ENCODE measurements around the gene CDK12.

DNA sequence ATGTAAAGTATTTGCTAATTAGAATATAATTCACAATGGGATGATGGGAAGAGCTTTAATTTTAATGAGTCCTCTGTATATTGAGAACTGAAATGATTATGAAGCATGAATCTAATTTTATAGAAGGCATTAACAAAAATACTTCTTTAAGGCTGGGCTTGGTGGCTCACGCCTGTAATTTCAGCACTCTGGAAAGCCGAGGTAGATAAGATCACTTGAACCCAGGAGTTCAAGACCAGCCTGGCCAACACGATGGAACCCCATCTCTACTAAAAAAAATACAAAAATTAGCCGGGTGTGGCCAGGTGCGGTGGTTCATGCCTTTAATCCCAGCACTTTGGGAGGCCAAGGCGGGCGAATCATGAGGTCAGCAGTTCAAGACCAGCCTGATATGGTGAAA is 12.0 kb downstream of the CDK12 start:
- TF ChIP-seq, protein P1, sequence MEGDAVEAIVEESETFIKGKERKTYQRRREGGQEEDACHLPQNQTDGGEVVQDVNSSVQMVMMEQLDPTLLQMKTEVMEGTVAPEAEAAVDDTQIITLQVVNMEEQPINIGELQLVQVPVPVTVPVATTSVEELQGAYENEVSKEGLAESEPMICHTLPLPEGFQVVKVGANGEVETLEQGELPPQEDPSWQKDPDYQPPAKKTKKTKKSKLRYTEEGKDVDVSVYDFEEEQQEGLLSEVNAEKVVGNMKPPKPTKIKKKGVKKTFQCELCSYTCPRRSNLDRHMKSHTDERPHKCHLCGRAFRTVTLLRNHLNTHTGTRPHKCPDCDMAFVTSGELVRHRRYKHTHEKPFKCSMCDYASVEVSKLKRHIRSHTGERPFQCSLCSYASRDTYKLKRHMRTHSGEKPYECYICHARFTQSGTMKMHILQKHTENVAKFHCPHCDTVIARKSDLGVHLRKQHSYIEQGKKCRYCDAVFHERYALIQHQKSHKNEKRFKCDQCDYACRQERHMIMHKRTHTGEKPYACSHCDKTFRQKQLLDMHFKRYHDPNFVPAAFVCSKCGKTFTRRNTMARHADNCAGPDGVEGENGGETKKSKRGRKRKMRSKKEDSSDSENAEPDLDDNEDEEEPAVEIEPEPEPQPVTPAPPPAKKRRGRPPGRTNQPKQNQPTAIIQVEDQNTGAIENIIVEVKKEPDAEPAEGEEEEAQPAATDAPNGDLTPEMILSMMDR (IDR thresholded peaks at IDR 0.05) = no peak
- TF ChIP-seq POLR2A (IDR thresholded peaks at IDR 0.05) = no peak

Data from adrenal gland (tissue), 5 donors.